ENCODE results near the gene VARS1.
"Not testable (repeated sequence)": the region's sequence is repeated elsewhere in the genome, so short reads cannot be mapped to it uniquely, and the experiment has no call there.

VARS1 gene

GRCh38 chr6:31795616-31796298 lies at the start of gene VARS1:
TSS of gene VARS1 (minus strand) at chr6:31795752. CDS start at chr6:31795217, 535 bp downstream.
- no peaks in the 10 kb centered on the region for H3K9me3 Mint-ChIP-seq (ENCODE audit: low read depth)
- peaks cover 9% of the 10 kb centered on the region for H3K36me3 Mint-ChIP-seq
- H3K4me1 Mint-ChIP-seq (ENCODE audit: low read depth): peaks cover 43% of the 10 kb centered on the region
- peak within 1 kb of the TSS; percentile 99 for H3K27ac Mint-ChIP-seq
- H3K27me3 Mint-ChIP-seq: no peaks in the 10 kb centered on the region
- peak within 1 kb of the TSS; percentile 88 for H3K4me3 Mint-ChIP-seq

- H3K27me3 Mint-ChIP-seq: no peaks in the 10 kb centered on the region
- H3K36me3 Mint-ChIP-seq: peaks cover 3% of the 10 kb centered on the region
- H3K27ac Mint-ChIP-seq: no peak overlapping the region
- no peaks in the 10 kb centered on the region for H3K9me3 Mint-ChIP-seq (ENCODE audit: low read depth)
- peaks cover 2% of the 10 kb centered on the region for H3K4me1 Mint-ChIP-seq (ENCODE audit: low read depth)
- H3K4me3 Mint-ChIP-seq: no peak overlapping the region
Measured at GRCh38 chr6:31844507-31844906, 49.0 kb upstream of the VARS1 start.

GRCh38 chr6:31842053-31842452 lies 46.5 kb upstream of the VARS1 start:
- H3K4me1 Mint-ChIP-seq (ENCODE audit: low read depth): peaks cover 15% of the 10 kb centered on the region
- no peaks in the 10 kb centered on the region for H3K9me3 Mint-ChIP-seq (ENCODE audit: low read depth)
- H3K27ac Mint-ChIP-seq: no peak overlapping the region
- peaks cover 14% of the 10 kb centered on the region for H3K36me3 Mint-ChIP-seq
- no peak overlapping the region for H3K4me3 Mint-ChIP-seq
- H3K27me3 Mint-ChIP-seq: no peaks in the 10 kb centered on the region

GRCh38 chr6:31839779-31840126 lies 44.2 kb upstream of the VARS1 start:
- Mint-ChIP-seq H3K27ac (peak overlapping the region; percentile 77), H3K36me3 (peaks cover 31% of the 10 kb centered on the region), H3K4me1 (ENCODE audit: low read depth) (peaks cover 19% of the 10 kb centered on the region), H3K4me3 (peak overlapping the region; percentile 92)
- not testable (repeated sequence) for H3K9me3 Mint-ChIP-seq (ENCODE audit: low read depth); H3K27me3 Mint-ChIP-seq

- H3K9me3 Mint-ChIP-seq (ENCODE audit: low read depth): no peaks in the 10 kb centered on the region
- H3K4me3 Mint-ChIP-seq: peak overlapping the region; percentile 92
- H3K27me3 Mint-ChIP-seq: no peaks in the 10 kb centered on the region
- peak overlapping the region; percentile 77 for H3K27ac Mint-ChIP-seq
- peaks cover 19% of the 10 kb centered on the region for H3K4me1 Mint-ChIP-seq (ENCODE audit: low read depth)
- peaks cover 31% of the 10 kb centered on the region for H3K36me3 Mint-ChIP-seq
Measured at GRCh38 chr6:31838968-31839367, 43.4 kb upstream of the VARS1 start.

DNA sequence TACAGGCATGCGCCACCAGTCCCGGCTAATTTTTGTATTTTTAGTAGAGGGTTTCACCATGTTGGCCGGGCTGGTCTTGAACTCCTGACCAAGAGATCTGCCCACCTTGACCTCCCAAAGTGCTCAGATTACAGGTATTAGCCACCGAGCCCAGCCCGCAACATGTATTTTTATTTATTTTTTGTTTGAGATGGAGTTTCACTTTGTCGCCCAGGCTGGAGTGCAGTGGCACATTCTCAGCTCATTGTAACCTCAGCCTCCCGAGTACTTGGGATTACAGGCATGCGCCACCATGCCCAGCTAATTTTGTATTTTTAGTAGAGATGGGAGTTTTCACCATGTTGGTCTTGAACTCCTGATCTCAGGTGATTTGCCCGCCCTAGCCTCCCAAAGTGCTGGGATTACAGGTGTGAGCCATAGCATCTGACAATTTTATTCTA lies 42.6 kb upstream of the VARS1 start:
- Mint-ChIP-seq H3K36me3 (peaks cover 31% of the 10 kb centered on the region), H3K4me1 (ENCODE audit: low read depth) (peaks cover 21% of the 10 kb centered on the region), H3K27ac (peak overlapping the region; percentile 99), H3K4me3 (peak overlapping the region; percentile 92)
- not testable (repeated sequence) for H3K9me3 Mint-ChIP-seq (ENCODE audit: low read depth); H3K27me3 Mint-ChIP-seq

- peak overlapping the region; percentile 92 for H3K4me3 Mint-ChIP-seq
- peaks cover 23% of the 10 kb centered on the region for H3K4me1 Mint-ChIP-seq (ENCODE audit: low read depth)
- peaks cover 31% of the 10 kb centered on the region for H3K36me3 Mint-ChIP-seq
- peak overlapping the region; percentile 99 for H3K27ac Mint-ChIP-seq
- H3K27me3 Mint-ChIP-seq: no peaks in the 10 kb centered on the region
- H3K9me3 Mint-ChIP-seq (ENCODE audit: low read depth): no peaks in the 10 kb centered on the region
Measured at GRCh38 chr6:31837369-31838113, 42.0 kb upstream of the VARS1 start.

GRCh38 chr6:31836474-31837368 lies 41.2 kb upstream of the VARS1 start:
- peak overlapping the region; percentile 92 for H3K4me3 Mint-ChIP-seq
- peak overlapping the region; percentile 99 for H3K27ac Mint-ChIP-seq
- H3K27me3 Mint-ChIP-seq: no peaks in the 10 kb centered on the region
- peaks cover 23% of the 10 kb centered on the region for H3K4me1 Mint-ChIP-seq (ENCODE audit: low read depth)
- no peaks in the 10 kb centered on the region for H3K9me3 Mint-ChIP-seq (ENCODE audit: low read depth)
- H3K36me3 Mint-ChIP-seq: peaks cover 31% of the 10 kb centered on the region

DNA sequence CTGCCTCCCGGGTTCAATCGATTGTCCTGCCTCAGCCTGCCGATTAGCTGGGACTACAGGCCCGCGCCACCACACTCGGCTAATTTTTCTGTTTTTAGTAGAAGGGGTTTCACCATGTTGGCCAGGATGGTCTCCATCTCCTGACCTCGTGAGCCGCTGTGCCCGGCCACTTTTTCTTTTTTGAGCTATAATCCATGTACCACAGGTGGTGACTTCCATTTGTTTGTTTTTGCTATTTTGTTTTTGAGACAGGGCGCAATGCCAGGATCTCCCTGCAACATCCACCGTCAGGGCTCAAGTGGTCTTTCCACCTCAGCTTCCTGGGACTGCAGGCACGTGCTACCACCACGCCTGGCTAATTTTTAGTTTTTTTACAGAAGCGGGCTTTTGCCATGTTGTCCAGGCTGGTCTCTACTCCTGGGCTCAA lies 40.5 kb upstream of the VARS1 start:
- Mint-ChIP-seq H3K4me3 (peak overlapping the region; percentile 92), H3K27ac (peak overlapping the region; percentile 99), H3K4me1 (ENCODE audit: low read depth) (peaks cover 23% of the 10 kb centered on the region), H3K36me3 (peaks cover 31% of the 10 kb centered on the region), H3K27me3 (no peaks in the 10 kb centered on the region), H3K9me3 (ENCODE audit: low read depth) (no peaks in the 10 kb centered on the region)

DNA sequence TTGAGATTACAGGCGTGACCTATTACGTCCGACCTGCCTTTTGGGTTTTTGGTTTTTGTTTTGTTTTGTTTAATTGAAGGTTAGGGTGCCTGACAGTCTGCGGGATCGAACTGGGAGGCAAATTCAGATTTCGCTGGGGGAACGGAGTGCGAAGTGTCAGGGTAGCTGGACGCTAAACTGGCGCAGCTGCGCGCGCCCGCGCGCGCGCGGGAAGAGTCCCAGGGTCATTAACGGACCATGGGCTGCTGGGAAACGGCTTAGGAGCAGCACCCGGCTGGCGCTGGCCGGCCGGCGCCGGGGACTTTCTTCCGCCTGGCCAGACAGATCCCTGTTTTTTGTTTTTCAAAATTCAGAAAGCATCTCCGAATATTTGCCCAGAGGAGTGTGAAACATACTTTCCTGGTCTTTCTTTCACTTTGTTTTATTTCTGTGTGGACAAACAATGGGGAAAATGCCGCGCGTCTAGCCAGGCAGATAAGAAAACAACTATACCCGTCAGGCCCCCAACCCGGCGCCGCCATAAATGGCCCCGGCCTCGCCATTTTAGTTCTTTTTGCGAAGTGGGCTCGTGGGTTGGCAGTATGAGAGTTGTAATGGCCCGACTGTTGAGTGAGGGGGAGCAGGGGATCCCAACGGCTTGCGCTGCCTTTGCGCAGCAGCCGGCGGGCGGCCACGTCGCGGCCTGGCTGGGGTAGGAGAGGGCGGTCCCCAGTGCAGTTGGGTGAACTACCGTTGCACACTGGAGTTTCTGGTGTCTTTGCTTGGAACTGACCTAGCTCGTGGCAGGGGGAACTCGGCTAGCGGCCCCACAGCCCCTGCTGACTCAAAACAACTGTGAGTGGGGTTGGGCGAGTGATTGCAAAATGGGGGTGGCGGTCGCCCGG lies 39.1 kb upstream of the VARS1 start:
- H3K27ac Mint-ChIP-seq: peak overlapping the region; percentile 99
- H3K4me1 Mint-ChIP-seq (ENCODE audit: low read depth): peaks cover 28% of the 10 kb centered on the region
- peaks cover 28% of the 10 kb centered on the region for H3K36me3 Mint-ChIP-seq
- H3K4me3 Mint-ChIP-seq: peak overlapping the region; percentile 92
- no peaks in the 10 kb centered on the region for H3K9me3 Mint-ChIP-seq (ENCODE audit: low read depth)
- H3K27me3 Mint-ChIP-seq: no peaks in the 10 kb centered on the region

DNA sequence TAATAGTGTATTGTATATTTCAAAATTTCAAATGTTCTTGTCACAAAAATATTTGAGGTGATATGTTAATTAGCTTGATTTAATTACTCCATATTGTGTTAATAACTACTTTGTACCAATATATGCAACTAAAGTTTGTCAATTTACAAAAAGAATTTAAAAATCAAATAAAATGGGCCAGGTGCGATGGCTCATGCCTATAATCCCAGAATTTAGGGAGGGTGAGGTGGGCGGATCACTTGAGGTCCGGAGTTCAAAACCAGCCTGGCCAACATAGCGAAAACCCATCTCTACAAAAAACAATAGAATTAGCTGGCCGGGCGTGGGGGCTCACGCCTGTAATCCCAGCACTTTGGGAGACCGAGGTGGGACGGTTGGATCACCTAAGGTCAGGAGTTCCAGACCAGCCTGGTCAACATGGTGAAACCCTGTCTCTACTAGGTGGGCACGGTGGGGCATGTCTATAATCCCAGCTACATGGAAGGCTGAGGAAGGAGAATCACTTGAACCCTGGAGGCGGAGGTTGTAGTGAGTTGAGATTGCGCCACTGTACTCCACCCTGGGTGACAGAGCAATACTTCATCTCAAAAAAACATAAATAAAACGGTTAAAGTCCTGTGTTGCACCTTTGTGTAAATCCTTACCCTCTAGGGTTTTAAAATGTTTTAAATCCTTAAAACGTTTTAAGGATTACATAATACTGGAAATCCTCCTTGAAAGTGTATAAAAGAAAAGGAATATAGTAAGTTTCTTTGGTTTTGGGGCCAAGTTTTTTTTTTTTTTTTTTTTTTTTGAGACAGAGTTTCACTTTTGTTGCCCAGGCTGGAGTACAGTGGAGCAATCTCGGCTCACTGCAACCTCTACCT lies 36.0 kb upstream of the VARS1 start:
- Mint-ChIP-seq H3K36me3 (peaks cover 11% of the 10 kb centered on the region), H3K4me1 (ENCODE audit: low read depth) (peaks cover 18% of the 10 kb centered on the region), H3K9me3 (ENCODE audit: low read depth) (no peaks in the 10 kb centered on the region), H3K4me3 (peak overlapping the region; percentile 96), H3K27ac (no peak overlapping the region), H3K27me3 (no peaks in the 10 kb centered on the region)

DNA sequence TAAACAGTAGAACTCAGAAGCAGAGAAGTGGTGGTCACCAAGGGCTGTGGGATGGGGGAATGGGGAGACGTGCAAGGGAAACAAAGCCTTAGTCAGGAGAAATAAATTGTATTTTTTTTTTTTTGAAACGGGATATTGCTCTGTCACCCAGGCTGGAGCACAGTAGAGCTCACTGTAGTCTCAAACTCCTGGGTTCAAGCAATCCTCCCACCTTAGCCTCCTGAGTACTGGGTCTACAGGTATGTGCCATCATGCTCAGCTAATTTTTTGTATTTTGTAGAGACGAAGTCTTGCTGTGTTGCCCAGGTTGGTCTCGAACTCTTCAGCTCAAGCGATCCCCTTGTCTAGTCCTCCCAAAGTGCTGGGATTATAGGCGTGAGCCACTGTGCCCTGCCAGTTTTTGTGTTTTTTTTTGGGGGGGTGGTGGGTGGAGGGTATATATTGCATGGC lies 35.4 kb upstream of the VARS1 start:
- Mint-ChIP-seq H3K36me3 (peaks cover 5% of the 10 kb centered on the region), H3K27ac (peak overlapping the region; percentile 73), H3K4me3 (peak overlapping the region; percentile 96)

DNA sequence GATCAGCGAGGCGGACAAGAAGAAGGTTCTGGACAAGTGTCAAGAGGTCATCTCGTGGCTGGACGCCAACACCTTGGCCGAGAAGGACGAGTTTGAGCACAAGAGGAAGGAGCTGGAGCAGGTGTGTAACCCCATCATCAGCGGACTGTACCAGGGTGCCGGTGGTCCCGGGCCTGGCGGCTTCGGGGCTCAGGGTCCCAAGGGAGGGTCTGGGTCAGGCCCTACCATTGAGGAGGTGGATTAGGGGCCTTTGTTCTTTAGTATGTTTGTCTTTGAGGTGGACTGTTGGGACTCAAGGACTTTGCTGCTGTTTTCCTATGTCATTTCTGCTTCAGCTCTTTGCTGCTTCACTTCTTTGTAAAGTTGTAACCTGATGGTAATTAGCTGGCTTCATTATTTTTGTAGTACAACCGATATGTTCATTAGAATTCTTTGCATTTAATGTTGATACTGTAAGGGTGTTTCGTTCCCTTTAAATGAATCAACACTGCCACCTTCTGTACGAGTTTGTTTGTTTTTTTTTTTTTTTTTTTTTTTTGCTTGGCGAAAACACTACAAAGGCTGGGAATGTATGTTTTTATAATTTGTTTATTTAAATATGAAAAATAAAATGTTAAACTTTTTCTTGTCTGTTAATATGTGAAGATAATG lies 34.2 kb upstream of the VARS1 start:
- peak overlapping the region; percentile 96 for H3K4me3 Mint-ChIP-seq
- H3K9me3 Mint-ChIP-seq (ENCODE audit: low read depth): no peaks in the 10 kb centered on the region
- H3K4me1 Mint-ChIP-seq (ENCODE audit: low read depth): peaks cover 29% of the 10 kb centered on the region
- H3K36me3 Mint-ChIP-seq: no peaks in the 10 kb centered on the region
- H3K27ac Mint-ChIP-seq: peak overlapping the region; percentile 67
- no peaks in the 10 kb centered on the region for H3K27me3 Mint-ChIP-seq

More for the DNA sequence above, 35.4 kb upstream of the VARS1 start:
- Mint-ChIP-seq H3K9me3 (ENCODE audit: low read depth) (no peaks in the 10 kb centered on the region), H3K4me1 (ENCODE audit: low read depth) (peaks cover 22% of the 10 kb centered on the region), H3K27me3 (no peaks in the 10 kb centered on the region)

All from activated naive CD8-positive, alpha-beta T cell (primary cell).